NCI-H1105 treated with DMSO at 0.1 percent for 48 hours (cell line): Measurements from ENCODE around the gene TMEM168.
"Not testable (repeated sequence)": the region's sequence is repeated elsewhere in the genome, so short reads cannot be mapped to it uniquely, and the experiment has no call there.

ENCODE experiments used
- DNase-seq: peaks from one replicate; lab custom pipeline; 2025; lab: John Stamatoyannopoulos, UW

The TMEM168 gene

DNA sequence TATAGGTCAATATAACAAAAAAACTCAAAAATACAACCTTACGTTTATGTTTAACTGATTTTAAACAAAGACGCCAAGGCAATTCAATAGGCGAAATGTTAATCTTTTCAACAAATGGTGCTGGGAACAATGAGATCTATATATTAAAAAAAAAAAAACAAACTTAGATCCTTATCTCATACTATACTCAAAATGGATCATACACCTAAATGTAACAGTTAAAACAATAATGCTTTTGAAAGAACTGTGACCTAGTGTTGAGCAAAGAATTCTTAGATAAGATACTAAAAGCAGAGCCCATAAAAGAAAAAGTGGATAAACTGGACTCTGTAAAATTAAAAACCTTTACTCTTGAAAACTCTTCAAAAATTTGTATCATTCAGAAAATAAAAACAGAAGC lies 8.6 kb downstream of the TMEM168 start:
- no peak for DNase-seq

- DNase-seq: no peak
Measured at GRCh38 chr7:112781110-112781509, 9.1 kb downstream of the TMEM168 start.

DNA sequence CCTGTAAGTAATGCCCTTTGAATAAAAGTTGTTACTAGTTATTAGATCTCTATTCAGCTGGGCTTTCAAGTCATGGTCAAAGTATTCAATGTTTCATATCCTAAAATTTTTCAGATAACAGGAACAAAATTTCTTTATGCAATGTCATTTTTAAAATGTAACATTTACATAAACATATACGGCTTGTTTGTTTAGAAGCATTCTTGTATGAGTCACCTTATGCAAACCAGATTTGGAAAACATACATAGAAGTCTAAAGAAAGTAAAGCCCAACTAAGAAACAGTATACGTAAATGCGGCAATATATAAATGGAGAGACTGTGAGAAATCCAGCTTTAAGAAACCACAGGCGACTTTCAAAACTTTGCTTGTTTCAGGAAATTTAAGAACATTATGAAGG lies 10.5 kb downstream of the TMEM168 start:
- no peak for DNase-seq

DNA sequence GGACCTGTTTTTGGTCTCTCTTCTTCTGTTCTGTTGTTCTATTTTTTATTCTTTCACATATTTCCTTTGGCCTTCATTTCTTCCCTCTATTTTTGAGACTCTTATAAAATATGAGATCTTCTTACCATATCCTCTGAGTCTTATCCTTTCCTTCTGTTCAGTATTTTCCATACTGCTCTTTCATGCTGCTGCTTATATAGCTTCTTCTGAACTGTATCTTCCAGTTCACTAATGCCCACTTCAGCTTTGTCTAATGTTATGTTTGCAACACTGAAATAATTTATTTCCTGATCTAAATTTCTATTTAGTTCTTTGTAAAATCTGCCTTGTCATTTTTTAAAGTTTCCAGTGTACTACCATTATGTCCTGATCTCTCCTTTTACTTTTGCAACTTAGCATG lies 12.8 kb downstream of the TMEM168 start:
- DNase-seq: no peak

GRCh38 chr7:112771166-112771565 lies 19.0 kb downstream of the TMEM168 start:
- no peak for DNase-seq

DNA sequence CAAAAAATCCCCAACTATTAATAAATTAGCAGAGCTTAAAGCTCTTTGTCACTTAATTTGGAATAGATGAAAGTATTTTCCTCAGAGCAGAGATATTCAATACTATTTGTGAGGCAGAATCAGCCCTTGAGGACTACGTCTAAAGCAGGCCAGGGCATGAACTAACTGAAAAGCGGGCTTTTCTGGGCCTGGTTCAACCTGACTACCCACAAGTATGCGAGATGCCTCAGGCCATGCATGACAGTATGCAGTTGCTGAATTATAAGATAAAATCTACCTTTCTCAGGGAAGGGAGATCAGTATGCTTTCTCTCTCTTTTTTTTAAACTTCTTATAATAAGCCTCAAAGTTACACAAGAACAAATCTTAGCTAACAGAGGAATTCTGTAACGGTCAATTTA lies 20.1 kb downstream of the TMEM168 start:
- no peak for DNase-seq

DNA sequence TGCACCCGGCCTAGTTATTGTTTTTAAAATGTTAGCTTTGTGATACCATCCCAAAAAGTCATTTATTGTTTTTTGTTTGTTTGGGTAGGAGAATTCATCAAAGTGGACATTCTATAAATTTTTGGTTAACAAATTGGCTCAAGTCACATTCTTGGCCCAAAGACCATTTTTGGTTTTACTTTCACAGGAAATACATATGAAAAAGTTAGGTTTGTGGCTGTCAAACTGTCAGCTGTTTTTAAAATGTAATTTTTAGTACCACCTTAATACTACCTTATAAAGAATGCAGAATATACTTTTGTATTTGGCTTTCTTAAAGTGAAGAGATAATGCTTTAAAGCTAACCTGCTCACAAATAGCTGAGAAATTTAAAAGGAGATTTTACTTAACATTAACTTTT lies 25.1 kb downstream of the TMEM168 start:
- DNase-seq: no peak

DNA sequence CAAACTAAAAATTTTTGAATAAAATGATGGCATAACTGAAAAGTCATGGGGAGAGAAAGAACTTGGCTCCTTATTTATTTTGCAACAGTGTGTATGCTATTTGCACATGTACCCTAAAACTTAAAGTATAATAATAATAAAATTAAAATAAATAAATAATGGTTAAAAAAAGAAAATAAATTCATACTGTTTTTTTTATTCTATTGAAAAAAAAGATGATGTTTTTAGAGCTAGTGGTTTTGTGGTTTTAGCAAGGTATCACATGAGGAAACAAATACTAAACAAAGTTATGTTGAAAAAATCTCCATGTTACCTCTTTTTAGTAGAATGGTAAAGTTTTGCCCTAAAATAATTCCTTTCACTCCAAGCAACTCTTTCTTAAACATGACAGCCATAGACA lies 26.2 kb downstream of the TMEM168 start:
- no peak for DNase-seq

GRCh38 chr7:112763298-112763697 lies 26.9 kb downstream of the TMEM168 start:
- no peak for DNase-seq

DNA sequence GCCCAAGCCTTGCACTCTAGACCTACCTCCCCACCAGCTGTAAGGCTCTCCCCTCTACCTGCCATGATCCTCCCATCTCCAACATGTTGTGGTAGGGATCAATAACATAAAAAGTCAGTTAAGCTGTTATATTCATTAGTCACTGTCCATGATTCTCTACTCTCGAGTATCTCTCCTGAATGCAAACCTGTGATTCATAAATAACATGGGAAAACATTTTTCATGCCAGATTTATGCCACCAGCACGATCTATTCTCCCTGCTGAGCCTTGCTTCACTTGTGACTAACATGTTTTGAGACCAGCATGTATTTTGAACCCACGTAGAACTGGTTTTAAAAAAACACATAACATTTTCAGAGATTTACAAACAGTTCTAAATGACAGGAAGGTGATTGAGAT lies 30.3 kb downstream of the TMEM168 start:
- DNase-seq: no peak

DNA sequence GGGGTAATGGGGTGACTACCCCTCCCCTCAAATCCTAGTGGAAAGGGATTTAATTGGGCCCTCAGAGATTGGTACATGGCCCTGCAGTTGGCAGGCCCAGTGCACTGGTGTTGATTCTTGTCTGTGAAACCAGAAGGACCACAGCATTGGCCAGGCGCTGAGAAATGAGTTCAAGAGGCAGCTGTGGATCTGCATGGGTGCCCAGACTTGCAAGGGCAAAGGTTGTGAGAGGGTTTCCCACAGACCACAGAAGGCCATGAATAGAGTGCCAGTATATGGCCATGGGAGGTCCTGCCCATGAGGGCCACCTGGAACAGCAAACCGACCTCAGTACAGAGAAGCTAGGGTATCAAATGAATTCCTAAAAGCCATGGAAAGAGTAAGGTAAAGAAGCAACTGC lies 32.9 kb downstream of the TMEM168 start:
- no peak for DNase-seq

GRCh38 chr7:112753298-112753697 lies 36.9 kb downstream of the TMEM168 start:
- DNase-seq: no peak

DNA sequence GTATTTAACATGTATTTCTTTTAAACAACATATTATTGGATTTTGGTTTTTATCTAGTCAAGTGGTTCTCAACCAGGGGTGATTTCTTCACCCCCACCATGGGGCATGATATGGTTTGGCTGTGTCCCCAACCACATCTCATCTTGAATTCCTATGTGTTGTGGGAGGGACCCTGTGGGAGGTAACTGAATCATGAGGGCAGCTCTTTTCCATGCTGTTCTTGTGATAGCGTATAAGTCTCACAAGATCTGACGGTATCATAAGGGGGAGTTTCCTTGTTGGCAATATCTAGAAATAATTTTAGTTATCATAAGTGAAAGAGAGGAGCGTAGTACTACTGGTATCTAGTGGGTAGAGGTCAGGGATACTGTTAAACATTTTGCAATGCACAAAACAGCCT lies 37.6 kb downstream of the TMEM168 start:
- no peak for DNase-seq

DNA sequence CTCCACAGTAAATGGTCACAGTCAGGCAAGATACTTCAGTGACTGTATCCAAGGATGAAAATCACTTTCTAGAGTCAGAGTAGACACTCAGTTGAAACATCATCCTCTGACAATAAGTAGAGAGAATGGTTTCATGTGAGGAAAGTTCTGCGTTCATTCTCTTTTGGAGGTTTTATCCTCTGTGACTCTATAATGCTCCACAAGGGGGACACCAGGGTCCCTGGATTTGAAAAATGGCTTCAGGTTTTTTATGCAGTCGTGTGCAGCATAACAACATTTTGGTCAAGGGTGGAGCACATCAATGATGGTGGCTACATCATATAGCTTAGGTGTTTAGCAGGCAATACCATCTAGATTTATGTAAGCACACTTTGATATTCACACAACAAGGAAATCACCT lies 40.4 kb downstream of the TMEM168 start:
- DNase-seq: no peak

DNA sequence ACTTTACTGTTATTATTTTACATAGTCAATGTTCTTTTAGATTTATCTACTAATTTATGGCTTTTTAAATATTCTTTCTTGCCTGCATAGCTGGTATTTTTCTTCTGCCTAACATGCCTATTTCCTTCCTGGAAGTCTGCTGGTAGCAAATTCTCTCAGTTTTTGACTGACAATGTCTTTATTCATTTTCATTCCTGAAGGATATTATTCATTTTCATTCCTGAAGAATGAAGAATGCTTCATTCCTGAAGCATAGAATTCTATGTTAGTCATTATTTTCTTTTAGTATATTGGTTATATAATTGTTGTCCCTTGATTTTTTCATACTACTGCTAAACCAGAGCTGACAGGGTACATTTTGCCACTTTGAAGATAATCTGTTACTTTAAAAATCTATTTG lies 41.8 kb downstream of the TMEM168 start:
- DNase-seq: no peak

DNA sequence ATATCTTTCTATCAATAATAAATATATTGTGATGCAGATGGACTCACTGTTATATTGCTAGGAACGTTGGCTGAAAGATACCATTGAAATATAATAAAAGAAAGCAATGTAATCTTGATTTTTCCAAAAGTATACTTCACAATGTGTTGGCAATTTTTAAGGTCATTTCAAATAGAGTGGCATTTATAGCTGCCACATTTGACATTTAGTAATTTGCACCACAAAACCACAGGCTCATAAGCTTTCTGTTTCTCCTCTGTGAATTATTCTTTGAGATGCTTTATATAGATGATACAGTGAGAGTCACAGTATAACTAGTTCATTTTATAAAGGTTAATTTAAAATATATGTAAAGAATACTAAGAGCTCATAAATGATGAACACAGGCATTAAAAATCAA lies 44.6 kb downstream of the TMEM168 start:
- DNase-seq: no peak

GRCh38 chr7:112744818-112745217 lies 45.4 kb downstream of the TMEM168 start:
- no peak for DNase-seq

GRCh38 chr7:112743811-112744210 lies 46.4 kb downstream of the TMEM168 start:
- DNase-seq: no peak

GRCh38 chr7:112740667-112741066 lies 49.5 kb downstream of the TMEM168 start:
- DNase-seq: no peak

- no peak for DNase-seq
Measured at GRCh38 chr7:112739436-112740180, 50.6 kb downstream of the TMEM168 start.

DNA sequence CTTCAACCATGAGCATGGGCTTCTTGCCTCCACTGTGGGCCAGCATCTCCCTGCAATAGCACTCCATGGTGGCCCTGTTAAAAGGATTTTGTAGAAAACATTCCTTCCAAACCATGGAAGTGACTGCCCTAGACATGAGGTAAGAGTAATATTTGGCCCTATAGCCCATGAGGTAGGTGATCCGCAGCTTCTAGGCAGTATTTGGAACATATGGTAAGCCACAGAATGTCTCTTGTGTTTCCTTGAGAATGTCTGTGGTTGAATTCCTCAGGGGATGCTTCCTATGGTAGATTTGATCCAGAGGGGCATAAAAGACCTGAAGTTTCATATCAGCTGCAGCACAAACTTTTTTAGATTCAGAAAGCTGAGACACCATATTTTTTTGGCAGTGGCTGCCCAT lies 54.9 kb downstream of the TMEM168 start:
- no peak for DNase-seq

GRCh38 chr7:112731324-112731723 lies 58.9 kb downstream of the TMEM168 start:
- not testable (repeated sequence) for DNase-seq

- no peak for DNase-seq
Measured at GRCh38 chr7:112726076-112726475, 64.1 kb downstream of the TMEM168 start.

- DNase-seq: no peak
Measured at GRCh38 chr7:112723416-112723815, 66.8 kb downstream of the TMEM168 start.
